ENCODE measurements around the gene WNT9A. TPM values are rescaled to one million over a fixed set of nuclear protein-coding genes. Genes with fewer than 3 reads are reported as not detected.

Gene WNT9A
- total and polyA plus RNA-seq, 12 donors: 0.18 to 2.9 (median 1.0) TPM

- no peak overlapping the region for H3K4me3 ChIP-seq
- TF ChIP-seq POLR2A (IDR thresholded peaks at IDR 0.05) (no peak), CTCF (IDR thresholded peaks at IDR 0.05) (no peak)
- no peak overlapping the region for H3K27ac ChIP-seq
- H3K36me3 ChIP-seq (replicated peaks in 1 of 2): no peaks in the 10 kb centered on the region
- H3K9me3 ChIP-seq (replicated peaks in 1 of 3): no peaks in the 10 kb centered on the region
- H3K27me3 ChIP-seq: no peaks in the 10 kb centered on the region
- intact Hi-C loops (cut with DNase I): no loop called here
- no peaks in the 10 kb centered on the region for H3K4me1 ChIP-seq (replicated peaks in 1 of 2)
- DNase-seq: no peak
- 79 to 92% (median 87%) methylated on average over 7 to 15 of the region's 15 CpGs for WGBS, 4 donors
Measured at GRCh38 chr1:227905573-227906487, 41.9 kb downstream of the WNT9A start.

- Histone ChIP-seq H3K27ac (no peak overlapping the region), H3K4me1 (replicated peaks in 1 of 2) (no peaks in the 10 kb centered on the region), H3K9me3 (replicated peaks in 1 of 3) (no peaks in the 10 kb centered on the region), H3K36me3 (replicated peaks in 1 of 2) (no peaks in the 10 kb centered on the region), H3K27me3 (no peaks in the 10 kb centered on the region), H3K4me3 (no peak overlapping the region)
- 82 to 92% (median 88%) methylated on average over 5 to 14 of the region's 14 CpGs for whole genome bisulfite sequencing, 4 donors
- intact Hi-C loops (cut with DNase I): no loop called here
- DNase-seq: no peak
- TF ChIP-seq POLR2A (IDR thresholded peaks at IDR 0.05) (no peak), CTCF (IDR thresholded peaks at IDR 0.05) (no peak)
Measured at GRCh38 chr1:227904541-227905335, 43.0 kb downstream of the WNT9A start.

- Histone ChIP-seq H3K27ac (no peak overlapping the region), H3K27me3 (no peaks in the 10 kb centered on the region), H3K4me3 (no peak overlapping the region), H3K36me3 (replicated peaks in 1 of 2) (no peaks in the 10 kb centered on the region), H3K4me1 (replicated peaks in 1 of 2) (no peaks in the 10 kb centered on the region), H3K9me3 (replicated peaks in 1 of 3) (no peaks in the 10 kb centered on the region)
- no peak for DNase-seq
- TF ChIP-seq CTCF (IDR thresholded peaks at IDR 0.05): no peak
- intact Hi-C loops (cut with DNase I): no loop called here
- 86 to 100% (median 88%) methylated on average over 1 to 22 of the region's 22 CpGs for WGBS, 4 donors
Measured at GRCh38 chr1:227903614-227904501, 43.9 kb downstream of the WNT9A start.
